Activated naive CD8-positive, alpha-beta T cell treated with anti-CD3 and anti-CD28 coated beads for 36 hours (primary cell): ENCODE results near the gene ARRDC2. TPM values are rescaled to one million over a fixed set of nuclear protein-coding genes. Genes with fewer than 3 reads are reported as not detected.
"Not testable (repeated sequence)": the region's sequence is repeated elsewhere in the genome, so short reads cannot be mapped to it uniquely, and the experiment has no call there.

Experiments
- DNase-seq: peaks from one replicate; pipeline ENCODE4 v3.0.0; 2021
- H3K27ac Mint-ChIP-seq: one replicate; pipeline ENCODE4 v1.8.0; 2022; ENCODE audit warnings: mild to moderate bottlenecking, moderate library complexity, mixed read lengths
- H3K27me3 Mint-ChIP-seq: one replicate; pipeline ENCODE4 v1.8.0; 2022; ENCODE audit warnings: mild to moderate bottlenecking, mixed read lengths
- H3K36me3 Mint-ChIP-seq: one replicate; pipeline ENCODE4 v1.8.0; 2021; ENCODE audit warnings: mild to moderate bottlenecking, mixed read lengths
- H3K4me1 Mint-ChIP-seq: one replicate; pipeline ENCODE4 v1.8.0; 2021; ENCODE audit warnings: mixed read lengths
- H3K4me3 Mint-ChIP-seq: one replicate; pipeline ENCODE4 v1.8.0; 2022; ENCODE audit warnings: mild to moderate bottlenecking, moderate library complexity, mixed read lengths
- H3K9me3 Mint-ChIP-seq: one replicate; pipeline ENCODE4 v1.8.0; 2022; ENCODE audit warnings: mixed read lengths
- total RNA-seq, 2 experiments: library from RNA; stranded (reverse); gene quantifications; one replicate each; pipeline ENCODE4 v1.2.3, GENCODE V29; 2021

The ARRDC2 gene
- total RNA-seq, 2 experiments from 2014 or later, result 20.1 to 20.6 TPM

- Mint-ChIP-seq H3K9me3 (no peaks in the 10 kb centered on the region), H3K4me1 (peaks cover 58% of the 10 kb centered on the region), H3K27me3 (no peaks in the 10 kb centered on the region), H3K36me3 (peaks cover 5% of the 10 kb centered on the region), H3K4me3 (no peak overlapping the region), H3K27ac (peak overlapping the region; percentile 91)
- DNase-seq, result no peak
Observed at GRCh38 chr19:18020212-18021085, 12.5 kb downstream of the ARRDC2 start.

- Mint-ChIP-seq H3K36me3 (peaks cover 3% of the 10 kb centered on the region), H3K27ac (peak overlapping the region; percentile 91), H3K27me3 (no peaks in the 10 kb centered on the region), H3K4me3 (peak overlapping the region; percentile 80), H3K4me1 (peaks cover 53% of the 10 kb centered on the region), H3K9me3 (no peaks in the 10 kb centered on the region)
- peak; percentile 78 for DNase-seq
Observed at GRCh38 chr19:18021121-18021755, 13.3 kb downstream of the ARRDC2 start.

DNA sequence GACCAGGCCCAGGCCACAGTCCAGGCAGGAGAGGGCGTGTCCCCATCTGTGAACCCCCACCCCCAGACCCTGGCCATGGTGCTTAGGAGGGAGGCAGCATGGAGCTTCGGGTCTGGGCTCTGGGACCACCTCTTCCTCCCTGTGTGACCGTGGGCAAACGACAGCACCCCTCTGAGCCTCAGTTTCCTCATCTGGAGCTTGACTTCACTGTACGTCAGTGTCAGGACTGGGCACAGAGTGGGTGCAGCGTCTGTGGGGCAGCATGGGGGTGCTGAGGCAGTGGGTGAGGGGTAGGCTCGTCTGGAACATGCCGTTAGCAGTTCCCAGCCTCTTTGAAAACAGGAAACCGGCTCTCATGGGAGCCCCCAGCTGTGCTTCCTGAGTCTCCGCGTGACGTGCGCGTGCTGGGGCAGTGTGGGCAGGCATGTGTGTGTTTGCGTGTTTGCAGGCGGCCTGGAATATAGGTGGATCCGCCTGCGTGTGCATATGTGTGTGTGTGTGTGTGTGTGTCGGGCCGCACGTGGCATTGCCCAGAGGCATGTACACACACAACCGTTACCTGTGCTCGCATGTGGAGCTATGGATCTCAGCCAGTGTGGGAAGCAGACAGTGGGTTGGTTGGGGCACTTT is 15.8 kb downstream of the ARRDC2 start:
- H3K27ac Mint-ChIP-seq, result peak overlapping the region; percentile 87
- H3K36me3 Mint-ChIP-seq, result peaks cover 3% of the 10 kb centered on the region
- H3K9me3 Mint-ChIP-seq, result no peaks in the 10 kb centered on the region
- peaks cover 46% of the 10 kb centered on the region for H3K4me1 Mint-ChIP-seq
- DNase-seq, result peak; percentile 52
- H3K4me3 Mint-ChIP-seq, result peak overlapping the region; percentile 46
- H3K27me3 Mint-ChIP-seq, result no peaks in the 10 kb centered on the region

- no peak overlapping the region for H3K27ac Mint-ChIP-seq
- no peaks in the 10 kb centered on the region for H3K27me3 Mint-ChIP-seq
- H3K36me3 Mint-ChIP-seq, result peaks cover 2% of the 10 kb centered on the region
- H3K9me3 Mint-ChIP-seq, result no peaks in the 10 kb centered on the region
- no peak overlapping the region for H3K4me3 Mint-ChIP-seq
- no peak for DNase-seq
- H3K4me1 Mint-ChIP-seq, result peaks cover 27% of the 10 kb centered on the region
Observed at GRCh38 chr19:18027151-18027550, 19.2 kb downstream of the ARRDC2 start.

GRCh38 chr19:18029617-18030338 is 21.8 kb downstream of the ARRDC2 start:
- no peak for DNase-seq
- H3K4me3 Mint-ChIP-seq, result no peak overlapping the region
- H3K36me3 Mint-ChIP-seq, result no peaks in the 10 kb centered on the region
- H3K9me3 Mint-ChIP-seq, result no peaks in the 10 kb centered on the region
- no peak overlapping the region for H3K27ac Mint-ChIP-seq
- H3K27me3 Mint-ChIP-seq, result no peaks in the 10 kb centered on the region
- H3K4me1 Mint-ChIP-seq, result peaks cover 7% of the 10 kb centered on the region

DNA sequence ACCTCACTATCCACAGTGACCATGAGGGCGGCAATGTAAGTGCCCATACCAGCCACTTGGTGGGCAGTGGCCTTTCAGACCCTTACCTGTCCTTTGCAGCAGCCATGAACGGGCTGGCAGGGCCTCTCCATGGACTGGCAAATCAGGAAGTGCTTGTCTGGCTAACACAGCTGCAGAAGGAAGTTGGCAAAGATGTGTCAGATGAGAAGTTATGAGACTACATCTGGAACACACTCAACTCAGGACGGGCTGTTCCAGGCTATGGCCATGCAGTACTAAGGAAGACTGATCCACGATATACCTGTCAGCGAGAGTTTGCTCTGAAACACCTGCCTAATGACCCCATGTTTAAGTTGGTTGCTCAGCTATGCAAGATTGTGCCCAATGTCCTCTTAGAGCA is 23.4 kb downstream of the ARRDC2 start:
- peaks cover 13% of the 10 kb centered on the region for H3K4me1 Mint-ChIP-seq
- H3K27ac Mint-ChIP-seq, H3K27me3 Mint-ChIP-seq, H3K36me3 Mint-ChIP-seq, H3K9me3 Mint-ChIP-seq, H3K4me3 Mint-ChIP-seq, DNase-seq: not testable (repeated sequence)

GRCh38 chr19:18032102-18032501 is 24.1 kb downstream of the ARRDC2 start:
- H3K4me3 Mint-ChIP-seq, H3K27me3 Mint-ChIP-seq, H3K36me3 Mint-ChIP-seq, DNase-seq, H3K9me3 Mint-ChIP-seq, H3K27ac Mint-ChIP-seq: not testable (repeated sequence)
- H3K4me1 Mint-ChIP-seq, result peaks cover 13% of the 10 kb centered on the region

DNA sequence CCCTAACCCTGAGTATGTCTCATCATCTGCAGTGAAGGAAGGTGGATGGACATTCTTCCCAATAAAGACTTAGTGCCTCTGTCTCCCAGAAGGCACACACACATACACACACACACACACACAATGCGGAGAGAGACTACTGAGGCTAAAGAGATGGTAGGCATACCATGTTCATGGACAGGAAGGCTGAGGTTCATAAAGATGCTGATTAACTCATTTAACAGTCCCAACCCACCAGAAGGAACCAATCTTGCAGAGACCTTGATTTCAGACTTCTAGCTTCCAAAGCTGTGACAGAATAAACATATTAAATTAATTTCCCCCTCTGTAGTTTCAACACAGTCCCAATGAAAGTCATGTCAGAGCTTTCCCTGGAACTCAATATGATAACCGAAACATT is 33.1 kb downstream of the ARRDC2 start:
- no peaks in the 10 kb centered on the region for H3K9me3 Mint-ChIP-seq
- H3K4me1 Mint-ChIP-seq, result peaks cover 30% of the 10 kb centered on the region
- no peak overlapping the region for H3K4me3 Mint-ChIP-seq
- peaks cover 4% of the 10 kb centered on the region for H3K27me3 Mint-ChIP-seq
- no peak for DNase-seq
- H3K36me3 Mint-ChIP-seq, result no peaks in the 10 kb centered on the region
- H3K27ac Mint-ChIP-seq, result no peak overlapping the region

- Mint-ChIP-seq H3K4me3 (no peak overlapping the region), H3K27me3 (peaks cover 4% of the 10 kb centered on the region), H3K9me3 (no peaks in the 10 kb centered on the region), H3K27ac (peak overlapping the region; percentile 5), H3K36me3 (no peaks in the 10 kb centered on the region), H3K4me1 (peaks cover 34% of the 10 kb centered on the region)
- no peak for DNase-seq
Observed at GRCh38 chr19:18043676-18044075, 35.7 kb downstream of the ARRDC2 start.

DNA sequence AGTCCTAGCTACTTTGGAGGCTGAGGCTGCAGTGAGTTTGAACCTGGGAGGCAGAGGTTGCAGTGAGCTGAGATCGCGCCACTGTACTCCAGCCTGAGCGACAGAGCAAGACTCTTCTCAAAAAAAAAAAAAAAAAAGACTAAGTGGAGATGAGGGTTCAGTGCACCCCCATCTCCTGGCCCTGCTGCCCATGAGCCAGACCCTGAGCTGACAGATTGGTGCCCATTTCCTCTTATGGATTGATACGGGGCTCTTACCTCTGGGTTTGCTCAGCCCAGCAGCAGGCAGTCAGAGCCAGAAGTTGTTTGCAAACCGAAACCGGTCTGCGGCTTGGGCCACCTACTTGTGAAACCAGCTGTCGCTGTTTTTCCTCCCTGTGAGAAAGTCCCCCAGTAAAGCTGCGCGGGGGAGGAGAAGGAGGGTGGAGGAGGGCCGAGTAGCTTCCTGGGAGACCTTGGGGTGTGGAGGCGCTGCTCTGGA is 36.9 kb downstream of the ARRDC2 start:
- Mint-ChIP-seq H3K9me3 (no peaks in the 10 kb centered on the region), H3K4me1 (peaks cover 34% of the 10 kb centered on the region)

GRCh38 chr19:18045307-18046050 is 37.5 kb downstream of the ARRDC2 start:
- Mint-ChIP-seq H3K27me3 (peaks cover 4% of the 10 kb centered on the region), H3K36me3 (no peaks in the 10 kb centered on the region), H3K9me3 (no peaks in the 10 kb centered on the region), H3K4me1 (peaks cover 34% of the 10 kb centered on the region), H3K27ac (peak overlapping the region; percentile 60), H3K4me3 (peak overlapping the region; percentile 35)
- no peak for DNase-seq

More for the DNA sequence above, 36.9 kb downstream of the ARRDC2 start:
- H3K36me3 Mint-ChIP-seq, result no peaks in the 10 kb centered on the region
- H3K27me3 Mint-ChIP-seq, result peaks cover 4% of the 10 kb centered on the region
- DNase-seq, result peak; percentile 92
- peak overlapping the region; percentile 35 for H3K4me3 Mint-ChIP-seq
- H3K27ac Mint-ChIP-seq, result peak overlapping the region; percentile 60

GRCh38 chr19:18046059-18046718 is 38.2 kb downstream of the ARRDC2 start:
- Mint-ChIP-seq H3K9me3 (no peaks in the 10 kb centered on the region), H3K36me3 (no peaks in the 10 kb centered on the region), H3K4me1 (peaks cover 36% of the 10 kb centered on the region), H3K27me3 (peaks cover 4% of the 10 kb centered on the region), H3K4me3 (no peak overlapping the region), H3K27ac (peak overlapping the region; percentile 16)
- no peak for DNase-seq

DNA sequence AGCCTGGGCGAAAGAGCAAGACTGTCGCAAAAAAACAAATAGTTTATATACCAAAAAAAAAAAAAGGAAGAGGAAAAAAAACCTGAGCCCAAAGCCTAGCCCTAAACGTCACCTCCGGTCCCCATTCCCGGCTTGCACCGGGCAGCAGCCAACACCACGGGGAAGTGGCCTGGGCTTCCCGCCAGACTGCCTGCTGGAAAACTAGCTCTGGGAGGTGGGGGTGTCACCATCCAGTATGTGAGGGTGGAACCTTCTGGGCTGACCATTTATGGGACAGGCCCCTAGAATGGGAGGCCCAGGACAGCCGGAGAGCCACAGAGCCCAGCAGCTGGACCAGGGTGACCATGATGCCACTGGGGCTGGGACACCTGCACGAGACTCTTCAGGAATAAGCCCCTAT is 41.4 kb downstream of the ARRDC2 start:
- Mint-ChIP-seq H3K36me3 (no peaks in the 10 kb centered on the region), H3K27me3 (no peaks in the 10 kb centered on the region), H3K4me3 (no peak overlapping the region), H3K27ac (no peak overlapping the region), H3K9me3 (no peaks in the 10 kb centered on the region), H3K4me1 (peaks cover 27% of the 10 kb centered on the region)
- DNase-seq, result no peak

DNA sequence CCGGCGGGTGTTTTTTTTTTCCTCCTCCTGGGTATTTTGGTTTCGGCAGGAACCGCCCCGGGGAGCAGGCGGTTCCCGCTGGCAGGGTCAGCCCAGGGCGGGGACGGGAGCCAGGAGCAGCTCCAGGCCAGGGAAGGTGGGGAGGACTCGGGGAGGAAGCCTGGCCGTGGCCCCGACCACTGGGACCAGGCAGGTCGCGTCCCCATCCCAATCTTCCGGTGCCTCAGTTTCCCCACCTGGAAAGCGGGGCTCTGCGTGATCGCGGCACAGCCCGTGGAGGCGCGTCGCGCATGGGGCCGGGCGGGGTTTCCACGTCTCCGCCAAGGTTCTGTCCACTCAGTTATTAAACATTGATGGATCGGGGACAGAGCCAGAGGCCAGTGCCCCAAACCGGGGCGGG is 43.9 kb downstream of the ARRDC2 start:
- Mint-ChIP-seq H3K4me3 (no peak overlapping the region), H3K9me3 (no peaks in the 10 kb centered on the region), H3K4me1 (peaks cover 6% of the 10 kb centered on the region), H3K27me3 (no peaks in the 10 kb centered on the region), H3K36me3 (no peaks in the 10 kb centered on the region), H3K27ac (no peak overlapping the region)
- no peak for DNase-seq
